GM21723 (cell line): ENCODE results near the gene IKZF2.
"Not testable (repeated sequence)": the region's sequence is repeated elsewhere in the genome, so short reads cannot be mapped to it uniquely, and the experiment has no call there.

Experiments
- ATAC-seq: cut with Tn5 transposase; IDR thresholded peaks from one replicate; pipeline ENCODE4 v1.9.1; 2021; ENCODE audit warnings: mild to moderate bottlenecking, moderate library complexity; ENCODE audit not compliant: unreplicated experiment

IKZF2 gene

GRCh38 chr2:213057977-213058376 lies 93.4 kb downstream of the IKZF2 start:
- no peak for ATAC-seq

DNA sequence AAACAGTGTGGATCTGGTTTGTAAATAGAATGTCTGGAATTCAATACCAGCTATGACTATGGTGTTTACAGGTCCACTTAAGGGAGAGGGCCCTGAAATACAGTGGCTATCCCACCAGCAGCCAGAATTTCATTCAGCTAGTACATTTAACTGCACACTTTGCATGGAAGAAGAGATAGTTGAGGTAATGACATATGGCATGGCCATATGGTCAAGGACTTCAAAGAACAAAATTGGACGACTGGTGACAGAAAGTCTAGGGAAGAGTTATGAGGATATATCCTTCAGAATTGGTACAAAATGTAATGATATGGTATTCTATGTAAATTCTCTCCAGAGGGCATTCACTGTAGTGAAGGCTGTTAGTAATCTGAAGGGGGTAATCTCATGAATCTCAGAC lies 105.0 kb downstream of the IKZF2 start:
- no peak for ATAC-seq

- ATAC-seq, result no peak
These were observed 107.8 kb downstream of the IKZF2 start for GRCh38 chr2:213043566-213043965.

DNA sequence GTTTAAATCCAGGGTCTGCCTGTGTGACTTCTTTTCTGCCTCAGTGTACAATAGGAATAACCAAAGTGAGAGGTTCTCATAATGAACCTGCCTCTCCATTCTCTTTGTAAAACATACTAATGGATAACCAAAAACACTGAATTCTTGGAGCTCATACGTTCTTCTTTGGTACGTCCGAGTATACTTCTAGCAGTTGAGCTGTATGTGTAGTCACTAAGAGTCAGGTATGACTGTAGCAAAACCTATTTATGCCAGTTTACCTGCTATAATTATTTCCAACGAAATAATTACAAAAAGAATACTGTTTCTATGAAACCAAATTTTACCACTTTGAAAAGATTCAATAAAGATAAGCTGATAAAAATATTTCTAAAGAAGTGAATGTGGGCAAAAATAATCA lies 109.2 kb downstream of the IKZF2 start:
- no peak for ATAC-seq

GRCh38 chr2:213036836-213037235 lies 114.6 kb downstream of the IKZF2 start:
- ATAC-seq, result no peak

- ATAC-seq, result no peak
These were observed 116.8 kb downstream of the IKZF2 start for GRCh38 chr2:213034585-213034984.

DNA sequence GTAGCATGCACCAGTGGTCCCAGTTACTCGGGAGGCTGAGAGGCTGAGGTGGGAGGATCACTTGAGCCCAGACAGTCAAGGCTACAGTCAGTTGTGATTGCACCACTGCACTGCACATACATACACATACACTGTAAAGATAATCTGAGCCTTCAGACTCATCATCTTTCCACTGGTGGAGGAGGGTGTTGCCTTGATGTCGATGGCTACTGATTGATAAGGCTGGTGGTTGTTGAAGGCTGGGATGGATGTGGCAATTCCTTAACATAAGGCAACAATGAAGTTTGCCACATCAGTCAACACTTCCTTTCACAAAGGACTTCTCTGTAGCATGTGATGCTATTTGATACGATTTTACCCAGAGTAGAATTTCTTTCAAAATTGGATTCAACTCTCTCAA lies 118.8 kb downstream of the IKZF2 start:
- no peak for ATAC-seq

- peak; percentile 74 for ATAC-seq
These were observed 128.4 kb downstream of the IKZF2 start for GRCh38 chr2:213022987-213023386.

DNA sequence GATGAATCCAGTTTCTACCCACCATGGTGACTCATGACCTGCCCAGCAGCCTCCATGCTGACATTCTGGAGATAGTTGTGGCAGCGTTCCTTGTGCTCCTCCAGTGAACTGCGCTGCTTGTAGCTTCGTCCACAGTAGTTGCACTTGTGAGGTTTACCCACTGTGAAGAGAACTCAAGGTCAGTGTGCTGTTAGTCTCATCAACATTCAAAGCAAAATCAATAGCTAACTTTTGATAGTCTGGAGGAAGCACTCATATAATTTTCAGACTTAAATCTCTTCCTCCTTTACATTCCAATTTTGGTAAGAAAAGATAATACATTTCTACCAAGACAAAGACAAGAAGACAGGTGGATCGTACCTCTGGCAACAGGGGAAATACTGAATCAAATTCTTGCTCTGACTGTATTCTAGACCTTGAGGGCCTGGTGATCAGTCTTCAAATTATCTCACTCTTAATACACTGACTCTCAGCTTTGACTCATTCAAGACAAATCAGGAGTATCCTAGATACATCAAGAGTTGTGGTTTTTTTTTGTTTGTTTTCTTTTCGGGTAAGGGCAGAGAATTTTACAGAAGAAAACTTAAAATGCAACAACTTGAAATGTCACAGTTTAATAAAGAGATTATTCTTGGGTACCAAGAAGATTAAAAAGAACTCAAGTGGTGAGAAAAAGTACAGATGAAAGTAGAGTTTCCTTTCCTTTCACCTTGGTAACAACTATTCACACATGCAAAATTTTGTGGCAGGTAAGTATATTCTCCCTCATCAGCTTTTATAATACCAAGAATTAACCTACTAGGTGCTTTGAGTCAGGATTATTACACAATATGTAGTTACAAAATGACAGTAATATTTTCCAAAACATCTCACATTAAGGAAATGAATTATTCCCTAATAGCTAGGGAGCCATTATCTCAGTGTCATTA lies 129.2 kb downstream of the IKZF2 start:
- ATAC-seq, result peak; percentile 81

- ATAC-seq, result not testable (repeated sequence)
These were observed 130.5 kb downstream of the IKZF2 start for GRCh38 chr2:213020913-213021312.

GRCh38 chr2:213020268-213020667 lies 131.1 kb downstream of the IKZF2 start:
- ATAC-seq, result no peak

GRCh38 chr2:213019368-213019767 lies 132.0 kb downstream of the IKZF2 start:
- ATAC-seq, result no peak

GRCh38 chr2:213018340-213018901 lies 133.0 kb downstream of the IKZF2 start:
- no peak for ATAC-seq

DNA sequence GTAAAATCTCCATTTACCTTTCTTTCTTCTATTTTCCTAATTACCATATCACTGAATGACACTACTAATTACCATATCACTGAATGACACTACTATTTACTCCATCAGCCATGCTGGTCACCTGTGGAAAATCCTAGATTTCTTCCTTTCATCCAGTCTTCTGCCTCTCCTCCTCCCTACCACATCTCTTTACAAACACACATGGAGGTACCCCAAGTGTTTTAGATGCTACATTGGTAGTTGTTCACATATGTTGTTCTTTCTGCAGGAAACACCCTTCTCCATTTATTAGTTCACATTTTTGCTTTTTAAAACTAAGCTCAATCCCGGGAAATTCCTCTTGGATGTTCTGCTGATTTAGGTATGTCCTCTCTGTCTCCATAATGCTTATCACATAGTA lies 134.0 kb downstream of the IKZF2 start:
- ATAC-seq, result no peak

GRCh38 chr2:213016984-213017351 lies 134.4 kb downstream of the IKZF2 start:
- ATAC-seq, result no peak

- peak; percentile 28 for ATAC-seq
These were observed 135.0 kb downstream of the IKZF2 start for GRCh38 chr2:213016166-213016983.

GRCh38 chr2:213015387-213016165 lies 135.8 kb downstream of the IKZF2 start:
- ATAC-seq, result peak; percentile 88

- no peak for ATAC-seq
These were observed 137.4 kb downstream of the IKZF2 start for GRCh38 chr2:213013979-213014378.

GRCh38 chr2:213011505-213011904 lies 139.9 kb downstream of the IKZF2 start:
- no peak for ATAC-seq

DNA sequence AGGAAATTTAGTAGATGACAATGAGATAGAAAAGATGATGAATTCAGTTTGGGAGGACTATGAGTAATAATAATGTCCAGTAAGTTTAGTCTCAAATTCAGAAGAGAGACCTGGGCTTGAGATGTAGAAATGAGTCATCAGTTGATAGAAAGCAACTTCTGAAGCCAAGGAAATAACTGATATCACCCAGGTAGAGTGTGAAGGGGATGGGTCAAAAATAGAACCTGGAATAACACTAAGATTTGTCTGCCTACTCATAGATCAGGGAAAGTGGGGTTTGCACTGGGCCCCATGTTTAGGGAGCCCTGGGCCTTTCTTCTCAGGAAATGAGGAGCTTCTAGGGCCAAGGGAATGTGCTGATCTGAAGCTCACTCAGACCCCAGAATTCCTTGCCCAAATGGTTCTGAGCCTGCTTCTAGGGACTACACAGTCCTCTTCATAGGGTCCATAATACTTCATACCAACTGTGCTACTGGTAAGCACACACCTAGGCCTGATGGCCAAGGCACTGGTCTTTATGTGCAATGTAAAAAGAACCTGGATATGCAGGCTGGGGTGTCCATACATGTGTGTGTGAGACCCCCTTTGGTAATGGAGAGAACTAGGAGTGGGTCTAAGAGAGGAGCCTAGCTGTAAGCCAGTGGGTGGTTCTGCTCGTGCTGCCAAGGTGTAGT lies 141.2 kb downstream of the IKZF2 start:
- ATAC-seq, result no peak
